ENCODE measurements around the gene RAB1A.

The RAB1A gene

DNA sequence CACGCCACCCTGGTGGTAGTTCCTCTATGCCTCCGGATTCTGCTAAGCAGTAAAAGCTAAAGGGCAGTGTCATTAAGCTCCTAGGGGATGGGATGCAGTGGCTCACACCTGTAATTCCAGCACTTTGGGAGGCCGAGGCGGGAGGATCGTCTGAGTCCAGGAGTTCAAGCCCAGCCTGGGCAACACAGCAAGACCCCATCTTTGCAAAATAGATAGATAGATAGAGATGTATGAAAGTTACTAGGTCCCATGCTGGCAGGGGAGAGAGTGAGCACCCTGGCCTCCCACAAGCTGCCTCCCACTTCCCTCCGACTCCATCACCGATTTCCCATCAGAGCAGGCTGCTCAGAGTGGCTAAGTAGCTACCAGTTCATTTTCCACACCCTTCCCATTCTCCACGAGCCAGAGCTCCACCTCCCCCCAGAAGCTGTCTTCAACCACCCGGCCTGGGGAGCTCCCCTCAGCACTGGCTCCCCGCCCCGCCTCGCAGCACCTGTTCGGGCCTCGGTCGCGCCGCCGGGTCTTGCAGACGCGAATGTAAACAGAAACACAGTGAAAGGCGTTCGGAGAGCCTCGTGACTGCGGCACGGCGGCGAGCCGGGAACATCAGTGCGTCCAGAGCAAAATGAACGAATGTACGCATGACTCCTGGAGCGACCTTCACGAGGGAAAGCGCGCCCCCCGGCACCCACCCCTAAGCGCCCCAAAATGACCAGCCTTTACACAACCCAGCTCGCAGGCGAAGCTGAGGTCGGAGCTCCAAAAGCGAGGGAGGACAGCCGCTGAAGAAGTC is 74.3 kb downstream of the RAB1A start:
- H3K27ac Mint-ChIP-seq = peak overlapping the region; percentile 86
- peaks cover 44% of the 10 kb centered on the region for H3K4me1 Mint-ChIP-seq (ENCODE audit: low read depth)
- no peaks in the 10 kb centered on the region for H3K9me3 Mint-ChIP-seq

DNA sequence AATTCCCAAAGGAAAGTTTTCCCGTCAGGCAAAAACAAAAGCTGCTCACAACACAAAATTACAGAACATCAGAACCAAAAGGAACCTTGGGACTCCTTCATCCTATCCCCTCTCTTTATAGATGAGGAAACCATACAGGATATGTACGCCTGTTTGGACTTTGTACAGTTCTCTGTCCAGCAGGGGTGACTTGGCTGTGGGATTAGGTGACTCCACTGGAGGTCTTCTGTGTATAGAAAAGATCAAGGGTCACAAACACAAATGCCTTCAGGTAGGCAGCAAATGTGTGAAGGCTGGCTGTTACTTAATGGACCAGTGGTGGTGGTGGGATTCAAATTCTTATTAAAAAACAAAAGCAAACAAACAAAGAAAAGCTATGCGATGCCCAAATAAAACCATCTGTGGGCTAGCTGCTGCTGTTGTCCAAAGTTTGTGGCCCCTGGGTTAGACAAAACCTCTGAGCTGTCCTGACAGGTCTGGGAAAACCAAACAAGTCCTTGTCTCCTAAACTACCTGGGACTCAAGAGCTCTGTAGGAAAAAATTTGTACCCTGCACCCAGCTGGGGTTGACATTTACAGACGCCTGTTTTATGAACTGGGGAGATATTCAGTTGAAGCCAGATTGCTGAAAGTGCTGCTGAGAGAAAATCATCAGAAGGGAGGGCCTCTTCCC is 75.0 kb downstream of the RAB1A start:
- Mint-ChIP-seq H3K4me1 (ENCODE audit: low read depth) (peaks cover 44% of the 10 kb centered on the region), H3K4me3 (peak overlapping the region; percentile 97), H3K36me3 (ENCODE audit: low read depth) (peaks cover 3% of the 10 kb centered on the region), H3K27ac (peak overlapping the region; percentile 86), H3K27me3 (ENCODE audit: low read depth) (no peaks in the 10 kb centered on the region), H3K9me3 (no peaks in the 10 kb centered on the region)
- DNase-seq (ENCODE audit: low spot score) = no peak

More for the DNA sequence above, 74.3 kb downstream of the RAB1A start:
- Mint-ChIP-seq H3K4me3 (peak overlapping the region; percentile 97), H3K36me3 (ENCODE audit: low read depth) (peaks cover 3% of the 10 kb centered on the region), H3K27me3 (ENCODE audit: low read depth) (no peaks in the 10 kb centered on the region)
- no peak for DNase-seq (ENCODE audit: low spot score)

- Mint-ChIP-seq H3K36me3 (ENCODE audit: low read depth) (peaks cover 8% of the 10 kb centered on the region), H3K9me3 (no peaks in the 10 kb centered on the region), H3K4me1 (ENCODE audit: low read depth) (peaks cover 40% of the 10 kb centered on the region), H3K27ac (peak overlapping the region; percentile 86), H3K27me3 (ENCODE audit: low read depth) (no peaks in the 10 kb centered on the region), H3K4me3 (peak overlapping the region; percentile 97)
- peak; percentile 51 for DNase-seq (ENCODE audit: low spot score)
Observed at GRCh38 chr2:65053199-65053598, 76.7 kb downstream of the RAB1A start.

GRCh38 chr2:65050931-65051330 is 79.0 kb downstream of the RAB1A start:
- Mint-ChIP-seq H3K27me3 (ENCODE audit: low read depth) (no peaks in the 10 kb centered on the region), H3K9me3 (no peaks in the 10 kb centered on the region), H3K4me1 (ENCODE audit: low read depth) (peaks cover 29% of the 10 kb centered on the region), H3K27ac (no peak overlapping the region), H3K36me3 (ENCODE audit: low read depth) (peaks cover 14% of the 10 kb centered on the region), H3K4me3 (no peak overlapping the region)
- DNase-seq (ENCODE audit: low spot score) = no peak

GRCh38 chr2:65049010-65049639 is 80.8 kb downstream of the RAB1A start:
- Mint-ChIP-seq H3K4me1 (ENCODE audit: low read depth) (peaks cover 19% of the 10 kb centered on the region), H3K36me3 (ENCODE audit: low read depth) (peaks cover 26% of the 10 kb centered on the region), H3K27ac (no peak overlapping the region), H3K4me3 (no peak overlapping the region), H3K27me3 (ENCODE audit: low read depth) (no peaks in the 10 kb centered on the region), H3K9me3 (peaks cover 11% of the 10 kb centered on the region)
- DNase-seq (ENCODE audit: low spot score) = no peak

GRCh38 chr2:65046633-65047407 is 83.1 kb downstream of the RAB1A start:
- Mint-ChIP-seq H3K27ac (no peak overlapping the region), H3K4me3 (no peak overlapping the region), H3K9me3 (peaks cover 16% of the 10 kb centered on the region), H3K36me3 (ENCODE audit: low read depth) (peaks cover 30% of the 10 kb centered on the region), H3K27me3 (ENCODE audit: low read depth) (no peaks in the 10 kb centered on the region), H3K4me1 (ENCODE audit: low read depth) (peaks cover 10% of the 10 kb centered on the region)
- no peak for DNase-seq (ENCODE audit: low spot score)

GRCh38 chr2:65045651-65046050 is 84.3 kb downstream of the RAB1A start:
- no peak overlapping the region for H3K27ac Mint-ChIP-seq
- DNase-seq (ENCODE audit: low spot score) = no peak
- H3K4me1 Mint-ChIP-seq (ENCODE audit: low read depth) = peaks cover 12% of the 10 kb centered on the region
- peaks cover 29% of the 10 kb centered on the region for H3K36me3 Mint-ChIP-seq (ENCODE audit: low read depth)
- H3K27me3 Mint-ChIP-seq (ENCODE audit: low read depth) = no peaks in the 10 kb centered on the region
- no peak overlapping the region for H3K4me3 Mint-ChIP-seq
- H3K9me3 Mint-ChIP-seq = peaks cover 16% of the 10 kb centered on the region

DNA sequence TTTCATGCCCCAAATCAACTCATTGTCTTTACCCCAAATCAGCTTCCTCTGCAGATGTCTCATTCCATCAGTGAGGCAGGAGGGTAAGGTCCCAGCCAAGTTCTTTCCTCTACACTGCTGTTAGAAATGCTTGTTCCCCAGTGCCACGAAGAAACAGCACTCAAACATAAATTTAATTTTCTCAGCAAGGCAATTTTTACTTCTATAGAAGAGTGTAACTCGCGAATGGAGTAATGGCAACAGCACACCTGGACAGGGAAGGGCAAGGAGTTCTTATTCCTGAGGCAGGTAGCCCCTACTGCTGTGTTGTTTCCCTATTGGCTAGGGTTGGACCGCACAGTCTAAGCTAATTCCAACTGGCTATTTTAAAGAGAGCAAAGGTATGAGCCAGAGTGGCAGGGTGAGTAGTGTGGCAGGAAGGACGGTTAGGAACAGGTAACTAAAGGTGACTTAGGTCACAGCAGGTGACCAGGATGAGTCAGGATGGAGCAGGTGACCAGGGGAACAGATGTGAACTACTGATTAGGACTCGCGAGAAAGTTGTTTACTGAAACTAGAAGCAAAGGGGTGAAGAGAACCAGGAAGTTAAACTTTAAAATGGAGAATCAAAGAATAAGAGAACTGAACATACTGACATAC is 85.7 kb downstream of the RAB1A start:
- Mint-ChIP-seq H3K4me1 (ENCODE audit: low read depth) (peaks cover 22% of the 10 kb centered on the region), H3K36me3 (ENCODE audit: low read depth) (peaks cover 29% of the 10 kb centered on the region), H3K4me3 (no peak overlapping the region), H3K27me3 (ENCODE audit: low read depth) (no peaks in the 10 kb centered on the region), H3K27ac (peak overlapping the region; percentile 40), H3K9me3 (peaks cover 16% of the 10 kb centered on the region)
- no peak for DNase-seq (ENCODE audit: low spot score)

DNA sequence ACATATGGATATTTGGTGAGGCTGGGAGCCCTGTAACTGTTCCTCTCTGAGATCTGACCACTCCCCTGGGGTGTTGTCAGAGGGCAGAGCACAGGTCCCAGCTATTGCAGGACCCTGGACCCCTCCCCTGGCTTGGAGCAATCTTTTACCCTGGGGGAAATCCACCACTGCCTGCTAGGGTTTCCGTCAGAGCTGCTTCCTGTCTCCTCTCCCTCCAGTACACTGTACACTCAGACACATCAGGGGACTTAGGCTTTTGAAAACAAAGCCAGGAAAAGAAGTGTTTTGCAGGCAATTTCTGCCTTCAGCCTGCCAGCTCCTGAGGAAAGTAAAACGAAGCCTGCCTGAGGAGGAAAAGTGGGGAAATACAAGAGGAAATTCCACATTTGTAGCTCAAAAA is 86.9 kb downstream of the RAB1A start:
- no peaks in the 10 kb centered on the region for H3K27me3 Mint-ChIP-seq (ENCODE audit: low read depth)
- peaks cover 22% of the 10 kb centered on the region for H3K4me1 Mint-ChIP-seq (ENCODE audit: low read depth)
- H3K27ac Mint-ChIP-seq = no peak overlapping the region
- no peak overlapping the region for H3K4me3 Mint-ChIP-seq
- H3K36me3 Mint-ChIP-seq (ENCODE audit: low read depth) = peaks cover 24% of the 10 kb centered on the region
- H3K9me3 Mint-ChIP-seq = peaks cover 16% of the 10 kb centered on the region
- no peak for DNase-seq (ENCODE audit: low spot score)

DNA sequence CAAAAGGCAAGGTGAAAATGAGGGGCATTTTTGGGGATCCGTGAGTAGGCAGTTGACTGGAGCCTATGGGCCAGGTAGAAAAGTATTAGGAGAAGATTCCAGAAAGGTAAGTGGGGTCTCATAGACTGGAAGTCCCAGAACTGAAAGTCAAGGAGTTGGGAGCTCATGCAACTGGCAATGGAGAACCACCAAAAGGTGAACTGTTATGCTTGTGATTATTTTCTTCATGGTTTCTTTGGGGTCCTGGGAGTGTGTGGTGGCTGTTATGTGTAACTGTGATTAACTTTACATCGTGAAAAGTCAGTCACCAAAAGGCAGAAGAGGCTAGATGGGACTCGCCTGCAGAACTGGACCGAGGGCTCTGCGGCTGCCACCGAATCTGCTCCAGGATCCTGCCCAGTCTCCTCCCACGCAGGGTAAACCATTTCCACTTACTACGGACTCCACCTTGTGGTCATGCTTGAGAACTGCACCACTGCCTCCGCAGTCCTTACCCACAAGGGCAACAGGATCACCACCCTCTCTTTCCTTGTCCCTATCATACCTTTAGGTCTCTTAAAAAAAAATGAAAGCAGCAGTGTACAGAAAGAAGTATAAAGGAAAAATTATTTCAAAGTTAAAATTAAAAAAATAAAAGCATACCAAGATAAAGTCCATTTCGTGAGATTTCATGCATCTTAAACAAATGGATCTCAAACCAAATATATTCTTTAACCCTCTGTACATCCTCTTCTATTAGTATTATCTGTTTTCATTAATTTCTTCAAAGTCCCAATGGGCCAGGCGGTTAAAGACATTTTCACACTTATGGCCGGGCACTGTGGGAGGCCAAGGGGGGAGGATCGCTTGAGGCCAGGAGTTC is 89.3 kb downstream of the RAB1A start:
- peaks cover 22% of the 10 kb centered on the region for H3K4me1 Mint-ChIP-seq (ENCODE audit: low read depth)
- peaks cover 18% of the 10 kb centered on the region for H3K36me3 Mint-ChIP-seq (ENCODE audit: low read depth)
- peak; percentile 69 for DNase-seq (ENCODE audit: low spot score)
- peak overlapping the region; percentile 62 for H3K4me3 Mint-ChIP-seq
- no peak overlapping the region for H3K27ac Mint-ChIP-seq
- peaks cover 16% of the 10 kb centered on the region for H3K9me3 Mint-ChIP-seq
- H3K27me3 Mint-ChIP-seq (ENCODE audit: low read depth) = no peaks in the 10 kb centered on the region

DNA sequence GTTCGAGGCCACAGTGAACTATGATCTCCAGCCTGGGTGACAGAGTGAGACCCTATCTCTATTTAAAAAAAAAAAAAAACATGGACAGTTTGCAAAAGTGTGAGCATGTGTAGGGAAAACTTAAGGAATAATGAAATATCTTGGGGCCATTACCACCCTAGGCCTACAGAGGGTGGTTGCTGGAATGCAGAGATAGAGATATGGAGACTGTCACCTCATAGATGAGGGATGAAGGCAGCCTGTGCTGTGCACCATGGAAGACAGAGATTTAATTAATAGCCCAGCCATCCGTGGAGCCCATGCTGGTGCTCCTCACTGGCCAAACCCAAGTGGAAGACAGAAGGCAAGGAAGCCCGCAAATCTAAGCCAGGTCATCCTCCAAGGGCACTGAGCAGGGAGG is 90.3 kb downstream of the RAB1A start:
- peaks cover 19% of the 10 kb centered on the region for H3K4me1 Mint-ChIP-seq (ENCODE audit: low read depth)
- H3K4me3 Mint-ChIP-seq = no peak overlapping the region
- H3K36me3 Mint-ChIP-seq (ENCODE audit: low read depth) = peaks cover 11% of the 10 kb centered on the region
- no peaks in the 10 kb centered on the region for H3K27me3 Mint-ChIP-seq (ENCODE audit: low read depth)
- H3K27ac Mint-ChIP-seq = no peak overlapping the region
- DNase-seq (ENCODE audit: low spot score) = no peak
- H3K9me3 Mint-ChIP-seq = peaks cover 10% of the 10 kb centered on the region

- H3K27ac Mint-ChIP-seq = no peak overlapping the region
- peaks cover 16% of the 10 kb centered on the region for H3K4me1 Mint-ChIP-seq (ENCODE audit: low read depth)
- no peak for DNase-seq (ENCODE audit: low spot score)
- no peaks in the 10 kb centered on the region for H3K27me3 Mint-ChIP-seq (ENCODE audit: low read depth)
- no peak overlapping the region for H3K4me3 Mint-ChIP-seq
- H3K9me3 Mint-ChIP-seq = no peaks in the 10 kb centered on the region
- peaks cover 2% of the 10 kb centered on the region for H3K36me3 Mint-ChIP-seq (ENCODE audit: low read depth)
Observed at GRCh38 chr2:65037178-65037577, 92.7 kb downstream of the RAB1A start.

All from T-helper 2 cell treated with Interferon-gamma antibody and Interleukin-4, amounts not matched to agents 5 μg/mL and 100 μg/mL, for 36 hours (primary cell).